Thyroid gland (tissue), 4 donors: ENCODE data around the gene CXCL17.

Source experiments
- CTCF ChIP-seq, 6 experiments: fragments of 200-600 bp in 3 of 6; fragments of 450-650 bp in 3 of 6; sonication (generic) in 3 of 6; IDR thresholded peaks; one replicate each; pipeline ENCODE4 v1.5.1; 2016 to 2019; ENCODE audit warnings: antibody characterized with exemption in 6 of 6, mild to moderate bottlenecking in 2 of 6, inconsistent platforms in 1 of 6, moderate library complexity in 1 of 6
- POLR2A ChIP-seq, 2 donors: fragments of 450-650 bp; IDR thresholded peaks; one replicate each; pipeline ENCODE4 v1.6.1; 2017; ENCODE audit warnings: antibody characterized with exemption in 2 of 2, mild to moderate bottlenecking in 2 of 2, moderate library complexity in 1 of 2

DNA sequence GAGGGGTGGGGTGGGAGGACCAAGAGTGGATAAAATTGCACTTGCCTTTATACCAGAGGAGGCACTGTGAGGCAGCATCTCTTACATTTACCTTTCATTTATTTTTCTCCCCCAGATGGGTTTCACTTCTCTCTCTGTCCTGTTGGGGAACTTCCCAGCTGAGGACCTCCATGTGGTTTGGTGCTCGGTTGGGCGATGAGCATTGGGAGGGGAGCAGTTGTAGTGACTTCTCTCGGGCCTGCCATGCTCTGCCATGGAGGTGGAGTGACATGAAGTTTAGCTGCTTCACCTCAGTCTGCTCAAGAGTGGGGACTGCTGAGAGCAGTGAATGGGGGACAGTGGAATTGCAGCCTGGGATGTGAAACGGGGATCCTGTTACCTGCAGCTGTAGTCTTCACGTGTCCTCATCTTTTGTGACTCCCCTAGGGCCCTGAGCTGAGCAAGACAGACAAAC is 23.1 kb upstream of the CXCL17 start:
- TF ChIP-seq POLR2A (IDR thresholded peaks at IDR 0.05) (no peak), CTCF (IDR thresholded peaks at IDR 0.05) (no peak)
